ENCODE results near the gene POC1A. TPM values are rescaled to one million over a fixed set of nuclear protein-coding genes. Genes with fewer than 3 reads are reported as not detected.

Gene POC1A
- total RNA-seq, 1 experiment from 2014 or later, result 43.0 TPM

- H2AFZ ChIP-seq (ENCODE audit: low read length), result no peak overlapping the region
- ChIA-PET CTCF (no interaction called here), POLR2A (ENCODE audit: unreplicated experiment) (interaction anchor here (0.7 kb wide), 1 partner anchor 14 kb away, joined by 5 read pairs; no protein-coding TSS in a partner anchor)
- no peak overlapping the region for H3K4me2 ChIP-seq (ENCODE audit: low read length)
- H3K27me3 ChIP-seq (ENCODE audit: low read length), result no peaks in the 10 kb centered on the region
- H3K9me2 ChIP-seq (replicated peaks; ENCODE audit: low read length), result no peaks in the 10 kb centered on the region
- H3K9ac ChIP-seq (ENCODE audit: low read length), result no peak overlapping the region
- no TSS peak for BruUV-seq (replicated peaks)
- TF ChIP-seq EZH2 (IDR thresholded peaks at IDR 0.05; ENCODE audit: low read length, unreplicated experiment), result no peak
- TF ChIP-seq EZH2phosphoT487 (IDR thresholded peaks at IDR 0.05; ENCODE audit: borderline replicate concordance, low read length), result no peak
- no peak for TF ChIP-seq CTCF (conservative IDR thresholded peaks at IDR 0.05; ENCODE audit: low read depth, low read length)
- H3K9me3 ChIP-seq (ENCODE audit: low read length), result no peaks in the 10 kb centered on the region
- H3K27ac ChIP-seq (ENCODE audit: low read length), result no peak overlapping the region
- DNase-seq (no peak), ATAC-seq (no peak)
- H3K4me3 ChIP-seq (ENCODE audit: low read length), result no peak overlapping the region
- peaks cover 16% of the 10 kb centered on the region for H3K4me1 ChIP-seq (ENCODE audit: insufficient read depth, low read length)
- no peaks in the 10 kb centered on the region for H4K20me1 ChIP-seq (ENCODE audit: low read length)
- H3K79me2 ChIP-seq (ENCODE audit: low read length), result no peaks in the 10 kb centered on the region
- no peaks in the 10 kb centered on the region for H3F3A ChIP-seq (ENCODE audit: low read length, unreplicated experiment)
- H3K36me3 ChIP-seq (ENCODE audit: low read depth, low read length), result no peaks in the 10 kb centered on the region; the same call in 1 of the 2 replicates
- intact Hi-C loops (cut with micrococcal nuclease), result no loop called here
These were observed 67.1 kb downstream of the POC1A start for GRCh38 chr3:52086976-52087663.

DNA sequence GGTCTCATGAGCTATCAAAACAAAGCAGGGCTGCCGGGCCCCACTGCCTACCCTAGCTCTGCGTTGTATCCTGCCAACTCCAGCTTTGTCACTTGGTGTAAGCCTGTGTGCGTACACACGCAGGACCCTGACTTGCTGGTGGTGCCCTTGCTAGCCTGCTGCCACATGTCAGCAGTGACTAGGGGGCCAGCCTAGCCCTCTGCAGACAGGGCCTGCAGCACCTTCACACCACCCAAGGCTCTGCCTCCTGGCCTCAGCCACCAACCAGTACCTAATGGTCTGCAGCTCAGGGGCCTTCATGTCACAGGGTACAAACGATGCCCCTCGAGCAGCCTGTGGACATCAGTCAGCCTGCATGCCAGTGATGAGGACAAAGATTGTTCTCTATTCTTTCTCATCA is 67.8 kb downstream of the POC1A start:
- Histone ChIP-seq H3K79me2 (ENCODE audit: low read length) (no peaks in the 10 kb centered on the region), H3K27me3 (ENCODE audit: low read length) (no peaks in the 10 kb centered on the region), H4K20me1 (ENCODE audit: low read length) (no peaks in the 10 kb centered on the region), H3K9me3 (ENCODE audit: low read length) (no peaks in the 10 kb centered on the region), H3K27ac (ENCODE audit: low read length) (no peak overlapping the region), H2AFZ (ENCODE audit: low read length) (no peak overlapping the region), H3K4me3 (ENCODE audit: low read length) (no peak overlapping the region), H3K4me1 (ENCODE audit: insufficient read depth, low read length) (peaks cover 16% of the 10 kb centered on the region), H3K9ac (ENCODE audit: low read length) (no peak overlapping the region), H3K4me2 (ENCODE audit: low read length) (no peak overlapping the region), H3K9me2 (replicated peaks; ENCODE audit: low read length) (no peaks in the 10 kb centered on the region), H3K36me3 (ENCODE audit: low read depth, low read length) (no peaks in the 10 kb centered on the region; the same call in 1 of the 2 replicates), H3F3A (ENCODE audit: low read length, unreplicated experiment) (no peaks in the 10 kb centered on the region)
- BruUV-seq (replicated peaks), result no TSS peak
- ChIA-PET POLR2A (ENCODE audit: unreplicated experiment) (no interaction called here), CTCF (no interaction called here)
- DNase-seq (no peak), ATAC-seq (no peak)
- intact Hi-C loops (cut with micrococcal nuclease), result no loop called here
- TF ChIP-seq EZH2phosphoT487 (IDR thresholded peaks at IDR 0.05; ENCODE audit: borderline replicate concordance, low read length) (no peak), EZH2 (IDR thresholded peaks at IDR 0.05; ENCODE audit: low read length, unreplicated experiment) (no peak), CTCF (conservative IDR thresholded peaks at IDR 0.05; ENCODE audit: low read depth, low read length) (no peak)

DNA sequence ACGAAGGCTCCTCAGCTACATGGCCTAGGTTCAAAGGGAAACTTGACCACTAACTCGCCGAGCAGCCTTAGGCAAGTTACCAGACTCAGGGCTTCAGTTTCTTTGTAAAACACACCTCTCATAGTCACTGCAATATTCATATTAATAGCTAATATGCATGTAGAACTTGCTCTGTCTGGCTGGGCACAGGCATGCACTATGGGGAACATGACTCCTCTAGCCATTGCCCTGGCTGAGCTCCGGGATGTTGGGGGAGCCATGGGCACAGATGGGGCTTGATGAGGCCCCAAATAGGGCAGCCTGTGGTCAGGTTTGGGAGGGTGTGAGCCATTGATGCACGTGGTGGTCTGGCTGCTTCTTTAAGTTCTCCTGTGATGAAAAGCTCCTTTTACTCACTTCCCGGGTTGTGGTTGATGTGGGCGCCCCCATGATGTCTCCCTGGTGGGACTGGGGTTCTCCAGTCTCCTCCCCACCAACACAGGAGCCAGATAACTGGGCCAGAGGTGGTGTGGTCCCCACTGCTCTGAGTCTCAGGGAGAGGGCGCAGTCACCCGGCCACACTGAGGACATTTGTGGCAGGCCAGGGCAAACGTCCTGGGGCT is 68.4 kb downstream of the POC1A start:
- Histone ChIP-seq H3K79me2 (ENCODE audit: low read length) (no peaks in the 10 kb centered on the region), H2AFZ (ENCODE audit: low read length) (no peak overlapping the region), H3K36me3 (ENCODE audit: low read depth, low read length) (no peaks in the 10 kb centered on the region; the same call in 1 of the 2 replicates), H3K27ac (ENCODE audit: low read length) (no peak overlapping the region), H3F3A (ENCODE audit: low read length, unreplicated experiment) (no peaks in the 10 kb centered on the region), H4K20me1 (ENCODE audit: low read length) (no peaks in the 10 kb centered on the region), H3K27me3 (ENCODE audit: low read length) (no peaks in the 10 kb centered on the region), H3K9me2 (replicated peaks; ENCODE audit: low read length) (no peaks in the 10 kb centered on the region), H3K4me3 (ENCODE audit: low read length) (no peak overlapping the region), H3K9me3 (ENCODE audit: low read length) (no peaks in the 10 kb centered on the region), H3K4me1 (ENCODE audit: insufficient read depth, low read length) (peaks cover 15% of the 10 kb centered on the region), H3K9ac (ENCODE audit: low read length) (no peak overlapping the region), H3K4me2 (ENCODE audit: low read length) (no peak overlapping the region)
- ATAC-seq (no peak), DNase-seq (no peak)
- intact Hi-C loops (cut with micrococcal nuclease), result no loop called here
- BruUV-seq (replicated peaks), result no TSS peak
- TF ChIP-seq EZH2 (IDR thresholded peaks at IDR 0.05; ENCODE audit: low read length, unreplicated experiment) (no peak), CTCF (conservative IDR thresholded peaks at IDR 0.05; ENCODE audit: low read depth, low read length) (no peak), EZH2phosphoT487 (IDR thresholded peaks at IDR 0.05; ENCODE audit: borderline replicate concordance, low read length) (no peak)
- POLR2A ChIA-PET (ENCODE audit: unreplicated experiment), result no interaction called here
- CTCF ChIA-PET, result no interaction called here
